ENCODE data around the gene ZNF865.
A peak's percentile ranks its signal among the peaks of the same experiment; 100 is the strongest.

ZNF865 gene

GRCh38 chr19:55609326-55609725, 3.9 kb downstream of the ZNF865 start:
- no peak for DNase-seq

GRCh38 chr19:55611300-55611982, 6.0 kb downstream of the ZNF865 start:
- DNase-seq, result no peak

GRCh38 chr19:55611983-55612645, 6.7 kb downstream of the ZNF865 start:
- DNase-seq, result no peak

GRCh38 chr19:55613396-55613795, 7.9 kb downstream of the ZNF865 start:
- no peak for DNase-seq

GRCh38 chr19:55613930-55614710, 8.7 kb downstream of the ZNF865 start:
- DNase-seq, result no peak

- DNase-seq, result no peak
Observed at GRCh38 chr19:55614711-55615542, 9.5 kb downstream of the ZNF865 start.

- no peak for DNase-seq
Observed at GRCh38 chr19:55615543-55616394, 10.3 kb downstream of the ZNF865 start.

- no peak for DNase-seq
Observed at GRCh38 chr19:55616395-55616875, 11.0 kb downstream of the ZNF865 start.

- DNase-seq, result no peak
Observed at GRCh38 chr19:55617426-55617825, 12.0 kb downstream of the ZNF865 start.

- DNase-seq, result no peak
Observed at GRCh38 chr19:55618426-55618825, 13.0 kb downstream of the ZNF865 start.

- DNase-seq, result no peak
Observed at GRCh38 chr19:55619286-55619685, 13.8 kb downstream of the ZNF865 start.

- DNase-seq, result peak; percentile 57
Observed at GRCh38 chr19:55620410-55621204, 15.2 kb downstream of the ZNF865 start.

- no peak for DNase-seq
Observed at GRCh38 chr19:55621205-55621672, 15.8 kb downstream of the ZNF865 start.

GRCh38 chr19:55621673-55622231, 16.3 kb downstream of the ZNF865 start:
- DNase-seq, result no peak

GRCh38 chr19:55622242-55622969, 17.0 kb downstream of the ZNF865 start:
- no peak for DNase-seq

- DNase-seq, result no peak
Observed at GRCh38 chr19:55623130-55623529, 17.7 kb downstream of the ZNF865 start.

GRCh38 chr19:55623561-55623960, 18.1 kb downstream of the ZNF865 start:
- no peak for DNase-seq

- peak; percentile 91 for DNase-seq
Observed at GRCh38 chr19:55624109-55625003, 18.9 kb downstream of the ZNF865 start, which contains the start of gene ZNF784. Gene ZNF784 (minus strand): TSS chr19:55624566. CDS start chr19:55624561, 5 bp downstream.

GRCh38 chr19:55625004-55625326, 19.5 kb downstream of the ZNF865 start:
- DNase-seq, result no peak

Data from CD4-positive, alpha-beta T cell treated with Interferon gamma for 1 hour (primary cell).